GM21717 (cell line): ENCODE data around the gene ZNF550.

ENCODE experiments used
- ATAC-seq: cut with Tn5 transposase; IDR thresholded peaks from one replicate; pipeline ENCODE4 v1.9.1; 2021; ENCODE audit warnings: mild to moderate bottlenecking, moderate library complexity; ENCODE audit not compliant: unreplicated experiment

ZNF550 gene

DNA sequence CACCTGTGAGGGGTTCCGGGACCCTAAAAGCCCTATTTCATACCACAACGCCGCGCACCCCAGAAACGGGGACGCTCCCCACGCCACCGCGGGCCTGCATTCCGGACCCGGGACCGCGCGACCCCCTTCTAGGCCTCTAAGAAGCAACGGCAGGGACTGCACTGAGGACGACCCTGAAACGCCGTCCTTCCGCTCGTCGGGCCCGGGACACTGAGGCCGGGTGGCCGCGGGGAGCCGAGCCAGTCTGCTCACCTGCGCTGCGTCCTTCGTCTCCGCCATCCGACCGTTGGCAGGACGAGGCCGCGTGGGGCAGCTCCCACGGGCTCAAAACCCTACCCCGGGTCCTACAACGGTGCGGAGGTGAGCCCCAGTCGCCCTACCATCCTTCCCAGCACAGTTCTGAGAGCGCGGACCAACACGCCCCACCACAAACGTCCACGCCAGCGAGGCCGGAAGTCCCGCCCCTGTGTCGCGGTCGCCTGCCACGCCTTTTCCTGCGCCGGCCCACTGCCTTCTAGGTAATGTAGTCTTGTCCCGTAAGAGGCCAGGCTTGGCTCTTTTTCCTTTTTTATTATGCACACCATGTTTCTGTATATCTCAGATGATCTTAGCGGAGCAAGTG lies at the start of gene ZNF550:
TSS of gene ZNF550 (minus strand) at position 460 of the 622 bp plus-strand sequence. CDS start at position 279, 181 bp downstream.
- ATAC-seq, result peak; percentile 92

DNA sequence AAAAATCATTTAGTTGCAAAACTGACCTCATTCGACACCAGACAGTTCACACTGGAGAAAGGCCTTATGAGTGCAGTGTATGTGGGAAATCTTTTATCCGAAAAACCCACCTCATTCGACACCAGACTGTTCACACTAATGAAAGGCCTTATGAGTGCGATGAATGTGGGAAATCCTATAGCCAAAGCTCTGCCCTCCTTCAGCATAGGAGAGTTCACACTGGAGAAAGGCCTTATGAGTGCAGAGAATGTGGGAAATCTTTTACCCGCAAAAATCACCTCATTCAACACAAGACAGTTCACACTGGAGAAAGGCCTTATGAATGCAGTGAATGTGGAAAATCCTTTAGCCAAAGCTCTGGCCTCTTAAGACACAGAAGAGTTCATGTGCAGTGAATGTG lies 47.3 kb upstream of the ZNF550 start:
- no peak for ATAC-seq

DNA sequence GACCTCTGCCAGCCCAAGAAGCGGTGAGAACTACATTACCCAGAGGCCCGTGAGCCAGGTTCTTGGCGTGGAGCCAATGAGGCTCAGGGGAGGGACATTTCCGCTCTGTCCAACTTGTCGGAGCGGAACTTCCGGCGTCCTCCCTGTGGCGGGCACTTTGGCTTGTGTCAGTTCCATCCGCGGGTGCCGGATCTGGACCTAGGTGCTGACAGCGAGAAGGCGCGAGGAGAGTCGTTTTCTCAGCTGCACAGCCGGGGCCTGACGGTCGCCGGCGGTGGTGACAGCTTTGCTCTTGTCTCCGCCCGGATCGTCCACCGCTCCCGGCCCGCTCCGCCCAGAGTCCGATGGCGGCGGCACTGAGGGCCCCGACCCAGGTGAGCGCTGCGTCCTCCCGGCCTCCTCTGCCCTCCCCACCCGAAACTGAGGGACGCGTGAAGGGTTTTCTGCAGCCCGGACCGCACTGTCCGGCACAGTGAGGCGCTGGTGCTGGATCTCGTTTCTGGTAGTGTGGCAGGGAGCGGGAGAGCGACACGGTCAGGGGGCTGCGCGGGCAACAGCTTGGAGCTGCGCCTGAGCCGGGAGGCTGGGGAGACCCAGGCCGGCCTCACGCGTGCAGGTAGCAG lies 40.2 kb upstream of the ZNF550 start, which contains the start of gene ZNF530:
TSS of gene ZNF530 (plus strand) at position 125 of the 623 bp plus-strand sequence. CDS start 4,461 bp downstream, outside the sequence.
- peak; percentile 93 for ATAC-seq

DNA sequence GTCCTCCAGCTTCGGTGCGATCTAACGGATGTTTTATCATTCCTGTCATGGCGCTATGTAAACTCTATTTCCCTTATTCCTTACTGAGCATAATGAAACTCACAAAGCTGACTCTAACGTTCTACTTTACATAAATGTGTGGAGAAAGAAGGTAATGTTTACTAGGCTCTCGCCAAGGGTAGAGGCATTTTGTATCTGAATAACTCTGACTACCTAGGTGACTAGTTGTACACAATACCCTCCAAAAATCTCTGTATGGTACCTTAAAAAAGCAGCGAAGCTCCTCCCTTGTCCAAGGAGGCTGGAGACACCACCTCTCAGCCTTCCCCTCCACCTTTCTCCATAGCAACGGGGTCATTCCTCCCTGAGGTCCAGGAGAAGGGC lies 39.7 kb upstream of the ZNF550 start:
- no peak for ATAC-seq

GRCh38 chr19:57587529-57587928 lies 27.9 kb upstream of the ZNF550 start:
- no peak for ATAC-seq

GRCh38 chr19:57583521-57584416 lies 24.1 kb upstream of the ZNF550 start, which contains the start of gene ZIK1:
ZIK1 (plus strand) TSS chr19:57584145; CDS start chr19:57584357, 212 bp downstream.
- ATAC-seq, result peak; percentile 81

DNA sequence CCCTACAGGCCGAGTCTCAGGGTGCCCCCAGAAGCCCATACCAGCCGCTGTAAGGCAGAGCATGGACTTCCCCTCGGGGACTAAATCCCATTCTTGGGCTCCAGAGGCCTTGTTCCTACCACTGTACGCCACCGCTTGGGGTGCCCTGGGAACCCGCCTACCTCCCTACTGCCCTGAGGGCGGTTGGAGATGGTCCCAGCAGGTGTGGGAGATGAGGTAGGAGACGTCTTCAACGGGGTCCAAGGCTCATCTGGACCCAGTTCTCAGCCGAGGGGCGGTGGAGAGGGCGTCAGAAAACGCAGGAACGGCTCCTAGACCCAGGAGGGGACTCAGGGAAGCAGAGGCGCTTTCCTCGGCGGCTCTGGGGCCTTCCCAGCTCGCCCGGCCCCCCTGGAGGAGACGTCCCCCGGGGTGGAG lies 23.4 kb upstream of the ZNF550 start:
- no peak for ATAC-seq

DNA sequence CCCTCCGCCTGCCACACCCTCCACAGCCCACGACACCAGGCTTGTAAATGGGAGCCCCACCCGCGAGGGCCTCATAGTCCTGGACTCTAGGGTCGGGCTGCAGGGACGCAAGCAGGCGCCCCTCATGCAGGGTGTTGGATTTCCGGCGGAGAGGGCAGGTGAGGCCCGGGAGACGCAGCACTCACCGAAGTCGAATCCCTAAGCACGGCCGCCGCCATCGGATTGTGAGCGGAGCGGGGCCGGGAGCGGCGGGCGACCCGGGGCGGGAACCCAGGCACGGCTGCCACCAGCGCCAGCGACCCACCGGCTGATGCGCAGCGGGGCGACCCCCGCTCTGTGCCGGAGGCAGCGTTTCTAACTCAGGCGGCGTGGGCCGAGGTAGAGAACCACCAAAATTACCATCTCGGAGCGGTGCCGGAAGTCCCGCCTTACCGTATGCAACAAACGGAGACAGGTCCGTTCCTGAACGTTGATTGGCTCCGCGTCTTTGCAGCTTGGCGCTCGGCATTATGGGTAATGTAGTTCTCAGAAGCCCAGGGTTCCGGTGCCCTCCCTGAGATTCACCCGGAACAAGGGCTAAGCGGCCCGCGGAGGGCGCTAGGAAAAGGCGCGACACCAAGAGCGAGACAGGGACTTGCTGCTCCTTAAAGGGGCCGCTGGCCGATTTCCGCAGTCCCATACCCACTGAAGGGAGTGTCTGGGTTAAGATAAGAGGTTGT lies 19.0 kb upstream of the ZNF550 start, which contains the start of gene ZNF416:
TSS of gene ZNF416 (minus strand) at position 425 of the 719 bp plus-strand sequence. CDS start at position 218, 207 bp downstream.
- ATAC-seq, result peak; percentile 86

- ATAC-seq, result no peak
Measured at GRCh38 chr19:57576661-57577060, 17.0 kb upstream of the ZNF550 start.

- ATAC-seq, result no peak
Measured at GRCh38 chr19:57572415-57572947, 12.8 kb upstream of the ZNF550 start.

GRCh38 chr19:57570707-57571106 lies 11.0 kb upstream of the ZNF550 start:
- no peak for ATAC-seq

- ATAC-seq, result no peak
Measured at GRCh38 chr19:57566396-57567265, 7.0 kb upstream of the ZNF550 start.

- ATAC-seq, result no peak
Measured at GRCh38 chr19:57563547-57563946, 3.9 kb upstream of the ZNF550 start.

- ATAC-seq, result peak; percentile 17
Measured at GRCh38 chr19:57560049-57560491, 407 bp upstream of the ZNF550 start.

GRCh38 chr19:57559008-57559403 lies 657 bp downstream of the ZNF550 start:
- no peak for ATAC-seq

GRCh38 chr19:57558525-57558924 lies 1.1 kb downstream of the ZNF550 start:
- no peak for ATAC-seq

- no peak for ATAC-seq
Measured at GRCh38 chr19:57557659-57558058, 2.0 kb downstream of the ZNF550 start.

DNA sequence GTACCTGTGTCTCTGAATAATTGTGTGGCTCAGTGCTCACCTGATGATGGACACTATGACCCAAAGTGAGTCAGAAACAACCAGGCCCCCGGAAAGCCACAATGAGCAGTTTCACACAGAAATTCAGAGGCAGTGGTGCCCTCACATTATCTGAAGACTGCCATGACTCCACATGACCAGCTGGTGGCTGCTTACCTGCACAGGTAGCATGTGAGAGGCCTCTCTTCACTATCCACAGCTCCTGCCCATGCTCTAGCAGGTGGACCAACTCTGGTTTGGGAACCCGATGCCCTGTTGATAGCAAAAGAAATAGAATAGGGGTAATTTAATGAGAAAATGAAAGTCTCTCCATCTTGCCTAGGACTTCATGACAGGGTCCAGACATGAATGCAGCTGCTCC lies 7.2 kb downstream of the ZNF550 start:
- ATAC-seq, result no peak

DNA sequence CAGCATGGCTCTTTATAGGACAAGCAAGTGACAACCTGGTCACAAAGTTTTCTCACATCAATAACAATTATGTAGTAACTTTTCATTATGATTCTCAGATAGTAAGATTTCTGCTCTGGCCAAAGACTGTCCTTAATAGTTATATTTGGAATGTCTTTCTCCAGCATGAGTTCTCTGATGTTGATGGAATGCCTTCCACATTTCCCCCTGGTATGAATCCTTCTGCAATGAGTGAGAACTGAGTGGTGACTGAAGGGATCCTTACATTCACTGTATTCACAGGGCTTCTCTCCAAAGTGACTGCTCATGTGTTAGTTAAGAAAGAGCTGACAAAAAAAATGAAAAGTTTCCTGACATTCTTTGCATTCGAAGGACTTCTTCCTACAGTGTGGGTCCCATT lies 13.2 kb downstream of the ZNF550 start:
- ATAC-seq, result no peak
